ENCODE results near the gene CACNA2D3. TPM values are rescaled to one million over a fixed set of nuclear protein-coding genes. Genes with fewer than 3 reads are reported as not detected.

Gene CACNA2D3
- total RNA-seq, 1 donor from 2014 or later, result not detected

GRCh38 chr3:55119268-55119667 lies 996.9 kb downstream of the CACNA2D3 start:
- Mint-ChIP-seq H3K4me3 (ENCODE audit: unreplicated experiment) (no peak overlapping the region), H3K27ac (ENCODE audit: unreplicated experiment) (no peak overlapping the region), H3K36me3 (ENCODE audit: low read depth) (peaks cover 3% of the 10 kb centered on the region), H3K9me3 (ENCODE audit: low read depth) (no peaks in the 10 kb centered on the region), H3K27me3 (ENCODE audit: low read depth) (peaks cover 5% of the 10 kb centered on the region), H3K4me1 (ENCODE audit: low read depth) (no peaks in the 10 kb centered on the region)
- no peak for TF ChIP-seq CTCF (IDR thresholded peaks at IDR 0.05)
- no peak for DNase-seq (ENCODE audit: low spot score)

- H3K27me3 Mint-ChIP-seq (ENCODE audit: low read depth), result no peaks in the 10 kb centered on the region
- no peak for DNase-seq (ENCODE audit: low spot score)
- no peaks in the 10 kb centered on the region for H3K36me3 Mint-ChIP-seq (ENCODE audit: low read depth)
- TF ChIP-seq CTCF (IDR thresholded peaks at IDR 0.05), result no peak
- H3K4me3 Mint-ChIP-seq (ENCODE audit: unreplicated experiment), result no peak overlapping the region
- no peak overlapping the region for H3K27ac Mint-ChIP-seq (ENCODE audit: unreplicated experiment)
- H3K4me1 Mint-ChIP-seq (ENCODE audit: low read depth), result peaks cover 3% of the 10 kb centered on the region
- no peaks in the 10 kb centered on the region for H3K9me3 Mint-ChIP-seq (ENCODE audit: low read depth)
Observed at GRCh38 chr3:55122312-55122711, 1000.0 kb downstream of the CACNA2D3 start.

Other genes with a start within 250 kb of the CACNA2D3 start
- gene ACTR8, start 240.4 kb upstream of the CACNA2D3 start, total RNA-seq, result 37.0 to 47.3 TPM (median 42.6 TPM) in 3 replicates
- gene SELENOK, start 230.7 kb upstream of the CACNA2D3 start, total RNA-seq, result 28.2 to 33.7 TPM (median 29.6 TPM) in 3 replicates

All from chondrocyte (in vitro differentiated cells).